Measurements from ENCODE around the gene KCNIP3.
A peak's percentile ranks its signal among the peaks of the same experiment; 100 is the strongest.
"Not testable (repeated sequence)": the region's sequence is repeated elsewhere in the genome, so short reads cannot be mapped to it uniquely, and the experiment has no call there.

The KCNIP3 gene

GRCh38 chr2:95411239-95411638 is 114.1 kb downstream of the KCNIP3 start:
- DNase-seq (ENCODE audit: low read depth): not testable (repeated sequence)

- peak; percentile 28 for DNase-seq (ENCODE audit: low read depth)
Observed at GRCh38 chr2:95414015-95414594, 117.0 kb downstream of the KCNIP3 start.

GRCh38 chr2:95415138-95415537 is 118.0 kb downstream of the KCNIP3 start:
- DNase-seq (ENCODE audit: low read depth): not testable (repeated sequence)

- not testable (repeated sequence) for DNase-seq (ENCODE audit: low read depth)
Observed at GRCh38 chr2:95415561-95415960, 118.4 kb downstream of the KCNIP3 start.

GRCh38 chr2:95427196-95427867 is 130.2 kb downstream of the KCNIP3 start:
- not testable (repeated sequence) for DNase-seq (ENCODE audit: low read depth)

- not testable (repeated sequence) for DNase-seq (ENCODE audit: low read depth)
Observed at GRCh38 chr2:95429748-95430467, 132.8 kb downstream of the KCNIP3 start.

- DNase-seq (ENCODE audit: low read depth): not testable (repeated sequence)
Observed at GRCh38 chr2:95433373-95433772, 136.2 kb downstream of the KCNIP3 start.

- DNase-seq (ENCODE audit: low read depth): not testable (repeated sequence)
Observed at GRCh38 chr2:95433973-95434372, 136.8 kb downstream of the KCNIP3 start.

GRCh38 chr2:95434507-95435076 is 137.4 kb downstream of the KCNIP3 start:
- DNase-seq (ENCODE audit: low read depth): not testable (repeated sequence)

GRCh38 chr2:95435162-95435871 is 138.2 kb downstream of the KCNIP3 start:
- DNase-seq (ENCODE audit: low read depth): not testable (repeated sequence)
